H1 (cell line): ENCODE results near the gene MYL5. TPM values are rescaled to one million over a fixed set of nuclear protein-coding genes. Genes with fewer than 3 reads are reported as not detected.

Source experiments
- CHD1 ChIP-seq: IDR thresholded peaks from 2 replicates; pipeline ENCODE4 v1.6.1; 2012; ENCODE audit warnings: low read depth, low read length, improper control_type of control experiment
- EP300 ChIP-seq, 2 experiments: IDR thresholded peaks; 1 replicate in 1 of 2; 2 replicates in 1 of 2; pipeline ENCODE4 v1.6.1; 2011 to 2012; ENCODE audit warnings: low read depth in 2 of 2, low read length in 2 of 2, mild to moderate bottlenecking in 2 of 2, borderline replicate concordance in 1 of 2, inconsistent platforms in 1 of 2, moderate library complexity in 1 of 2
- FOSL1 ChIP-seq: IDR thresholded peaks from 2 replicates; pipeline ENCODE4 v1.6.1; 2011; ENCODE audit warnings: mild to moderate bottlenecking, low read depth, low read length, moderate library complexity; ENCODE audit not compliant: insufficient read depth
- KDM5A ChIP-seq: fragments of 200-600 bp; IDR thresholded peaks from 2 replicates; pipeline ENCODE4 v1.7.1; 2012; ENCODE audit warnings: mild to moderate bottlenecking, low read length, inconsistent platforms, mixed read lengths
- TEAD4 ChIP-seq: IDR thresholded peaks from 2 replicates; pipeline ENCODE4 v1.6.1; 2012; ENCODE audit warnings: low read depth, low read length, inconsistent platforms, mixed read lengths
- polyA plus RNA-seq, 7 experiments: library from polyadenylated mRNA; depleted of rRNA in 3 of 7; stranded (reverse) in 5 of 7; unstranded in 2 of 7; fragments of >200 nt in 5 of 7; fragments of 200-250 nt in 2 of 7; gene quantifications; 1 replicate in 5 of 7; 2 replicates in 1 of 7; 4 replicates in 1 of 7; pipeline versions ENCODE4 v1.2.1 to v1.2.3, GENCODE V29; 2011 to 2013; ENCODE audit warnings: missing spikeins in 2 of 7, mixed read lengths in 2 of 7
- total RNA-seq: library from RNA; stranded (reverse); fragmentation: NEBNext Ultra II Directional; extraction: Animal tissue kit (Norgen Biotek cat#: 25700); gene quantifications from 2 replicates; pipeline ENCODE4 v1.2.1, GENCODE V29; 2021

Gene MYL5
- total and polyA plus RNA-seq, 2 of the 8 experiments (the other 6 are each of a cell fraction or from before 2014, with no cell fraction given): 5.7 to 6.8 TPM

DNA sequence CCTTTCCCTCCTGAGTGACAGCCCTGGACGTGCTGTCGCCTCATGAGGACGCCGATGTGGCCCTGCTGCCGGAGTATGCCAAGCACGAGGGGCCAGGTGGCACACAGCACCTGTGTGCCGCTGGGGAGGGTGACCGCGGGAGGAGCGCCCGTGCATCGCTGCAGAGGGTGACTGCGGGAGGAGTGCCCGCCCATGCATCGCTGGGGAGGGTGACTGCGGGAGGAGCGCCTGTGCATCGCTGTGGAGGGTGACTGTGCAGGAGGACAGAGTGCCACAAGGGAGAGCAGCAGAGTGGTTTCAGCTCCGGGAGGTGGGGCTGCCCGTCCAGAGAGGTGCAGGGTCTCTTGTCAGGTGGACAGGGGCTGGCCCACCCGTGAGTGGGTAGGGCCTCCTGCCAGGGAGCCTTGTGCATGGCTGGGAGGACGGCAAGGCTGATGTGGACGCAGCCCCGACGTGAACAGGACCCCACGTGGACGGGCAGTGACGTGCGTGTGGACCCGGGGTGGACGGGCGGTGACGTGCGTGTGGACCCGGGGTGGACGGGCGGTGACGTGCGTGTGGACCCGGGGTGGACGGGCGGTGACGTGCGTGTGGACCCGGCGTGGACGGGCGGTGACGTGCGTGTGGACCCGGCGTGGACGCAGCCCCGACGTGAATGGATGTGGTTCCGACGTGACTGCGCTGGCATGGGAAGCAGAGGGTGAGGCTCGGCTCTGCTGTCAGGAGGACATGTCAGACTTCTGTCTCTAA lies 45.9 kb downstream of the MYL5 start (continued):
- TF ChIP-seq EP300 (IDR thresholded peaks at IDR 0.05; ENCODE audit: borderline replicate concordance in 1 of 2, low read depth in 2 of 2, low read length in 2 of 2) (no peak), TEAD4 (no peak), KDM5A (no peak), CHD1 (no peak), FOSL1 (no peak)
